Loucy (cell line): ENCODE results near the gene DGCR8.

Experiments used
- H2AFZ ChIP-seq: fragments of 200-600 bp; sonication (generic); 2 replicates; pipeline ENCODE4 v1.6.0; 2016; ENCODE audit warnings: antibody characterized with exemption, mild to moderate bottlenecking, low read length, moderate library complexity
- H3F3A ChIP-seq: fragments of 200-600 bp; 2 replicates; pipeline ENCODE4 v1.6.0; 2016; ENCODE audit warnings: antibody characterized with exemption, low read depth, mild to moderate bottlenecking
- H3K27me3 ChIP-seq: fragments of 200-600 bp; sonication (generic); 2 replicates; pipeline ENCODE4 v1.6.1; 2014; ENCODE audit warnings: low read length, mild to moderate bottlenecking; ENCODE audit not compliant: insufficient read depth, poor library complexity, severe bottlenecking
- H3K36me3 ChIP-seq: fragments of 200-600 bp; sonication (generic); 2 replicates; pipeline ENCODE4 v1.6.1; 2016; ENCODE audit warnings: low read length; ENCODE audit not compliant: insufficient read depth
- H3K4me1 ChIP-seq: fragments of 200-600 bp; sonication (generic); 2 replicates; pipeline ENCODE4 v1.5.1; 2014; ENCODE audit warnings: low read length, mild to moderate bottlenecking; ENCODE audit not compliant: insufficient read depth, poor library complexity, severe bottlenecking
- H3K4me2 ChIP-seq: fragments of 200-600 bp; sonication (generic); 2 replicates; pipeline ENCODE4 v1.6.0; 2014; ENCODE audit warnings: antibody characterized with exemption, low read length, low read depth, mild to moderate bottlenecking; ENCODE audit not compliant: poor library complexity, severe bottlenecking
- H3K4me3 ChIP-seq: fragments of 200-600 bp; sonication (generic); 2 replicates; pipeline ENCODE4 v1.5.1; 2014; ENCODE audit warnings: low read length, mild to moderate bottlenecking, mixed read lengths; ENCODE audit not compliant: poor library complexity, severe bottlenecking
- H3K79me2 ChIP-seq: fragments of 200-600 bp; sonication (generic); 2 replicates; pipeline ENCODE4 v1.6.1; 2014; ENCODE audit warnings: low read length; ENCODE audit not compliant: insufficient read depth
- H3K9ac ChIP-seq: fragments of 200-600 bp; sonication (generic); 2 replicates; pipeline ENCODE4 v1.6.0; 2014; ENCODE audit warnings: mild to moderate bottlenecking, low read depth, low read length, moderate library complexity; ENCODE audit not compliant: poor library complexity, severe bottlenecking
- H3K9me2 ChIP-seq: fragments of 200-600 bp; sonication (generic); replicated peaks from 2 replicates; pipeline ENCODE4 v1.6.1; 2016; ENCODE audit warnings: low read depth, low read length, mixed read lengths
- H3K9me3 ChIP-seq: fragments of 200-600 bp; sonication (generic); 2 replicates; pipeline ENCODE4 v1.6.1; 2014; ENCODE audit warnings: mild to moderate bottlenecking, antibody characterized with exemption, low read length, low read depth; ENCODE audit not compliant: insufficient read depth
- H4K20me1 ChIP-seq: fragments of 200-600 bp; sonication (generic); 2 replicates; pipeline ENCODE4 v1.6.0; 2014; ENCODE audit warnings: antibody characterized with exemption, low read length, mild to moderate bottlenecking; ENCODE audit not compliant: insufficient read depth, poor library complexity, severe bottlenecking
- CTCF ChIP-seq: fragments of 200-600 bp; sonication (generic); conservative IDR thresholded peaks from 2 replicates; pipeline ENCODE4 v1.5.1; 2014; ENCODE audit warnings: mild to moderate bottlenecking, antibody characterized with exemption, low read length
- EZH2phosphoT487 ChIP-seq: fragments of 200-600 bp; IDR thresholded peaks from 2 replicates; pipeline ENCODE4 v1.6.1; 2018; ENCODE audit warnings: antibody characterized with exemption, mild to moderate bottlenecking, moderate library complexity, borderline replicate concordance

DGCR8 gene

GRCh38 chr22:20061481-20061861 is 18.6 kb upstream of the DGCR8 start:
- Histone ChIP-seq H3K27me3 (no peaks in the 10 kb centered on the region), H3K4me1 (no peaks in the 10 kb centered on the region), H3K9me3 (no peaks in the 10 kb centered on the region), H2AFZ (no peak overlapping the region), H3K4me2 (no peak overlapping the region), H3K36me3 (no peaks in the 10 kb centered on the region; the same call in 1 of the 2 replicates), H3K9me2 (no peaks in the 10 kb centered on the region), H3F3A (no peaks in the 10 kb centered on the region), H4K20me1 (no peaks in the 10 kb centered on the region), H3K4me3 (no peak overlapping the region), H3K9ac (no peak overlapping the region), H3K79me2 (no peaks in the 10 kb centered on the region)
- no peak for TF ChIP-seq EZH2phosphoT487
- no peak for TF ChIP-seq CTCF

GRCh38 chr22:20062043-20062765 is 17.8 kb upstream of the DGCR8 start:
- Histone ChIP-seq H2AFZ (no peak overlapping the region), H3F3A (no peaks in the 10 kb centered on the region), H3K79me2 (no peaks in the 10 kb centered on the region), H3K27me3 (no peaks in the 10 kb centered on the region), H3K36me3 (no peaks in the 10 kb centered on the region; the same call in 1 of the 2 replicates), H3K9me2 (no peaks in the 10 kb centered on the region), H3K4me3 (no peak overlapping the region), H4K20me1 (no peaks in the 10 kb centered on the region), H3K4me2 (no peak overlapping the region), H3K9me3 (no peaks in the 10 kb centered on the region), H3K4me1 (no peaks in the 10 kb centered on the region), H3K9ac (no peak overlapping the region)
- TF ChIP-seq CTCF, result no peak

GRCh38 chr22:20062766-20063083 is 17.3 kb upstream of the DGCR8 start:
- no peak overlapping the region for H3K4me3 ChIP-seq
- H3K36me3 ChIP-seq, result no peaks in the 10 kb centered on the region; the same call in 1 of the 2 replicates
- no peak overlapping the region for H2AFZ ChIP-seq
- no peaks in the 10 kb centered on the region for H4K20me1 ChIP-seq
- TF ChIP-seq CTCF, result no peak
- H3K79me2 ChIP-seq, result no peaks in the 10 kb centered on the region
- no peak overlapping the region for H3K4me2 ChIP-seq
- no peak overlapping the region for H3K9ac ChIP-seq
- no peaks in the 10 kb centered on the region for H3K27me3 ChIP-seq
- H3K9me3 ChIP-seq, result no peaks in the 10 kb centered on the region
- H3K9me2 ChIP-seq, result no peaks in the 10 kb centered on the region
- H3K4me1 ChIP-seq, result no peaks in the 10 kb centered on the region
- no peaks in the 10 kb centered on the region for H3F3A ChIP-seq
